Measurements from ENCODE around the gene CCDC78. TPM values are rescaled to one million over a fixed set of nuclear protein-coding genes. Genes with fewer than 3 reads are reported as not detected.
"Not testable (repeated sequence)": the region's sequence is repeated elsewhere in the genome, so short reads cannot be mapped to it uniquely, and the experiment has no call there.

CCDC78 gene
- total RNA-seq, 1 experiment from 2014 or later: 22.9 TPM

GRCh38 chr16:743794-744500 is 17.7 kb upstream of the CCDC78 start:
- Histone ChIP-seq H3K4me3 (replicated peaks in 1 of 2; ENCODE audit: low read depth in 1 of 2, low read length in 2 of 2) (no peak overlapping the region), H4K20me1 (ENCODE audit: insufficient read depth) (no peaks in the 10 kb centered on the region), H3K27me3 (ENCODE audit: insufficient read depth, low read length) (no peaks in the 10 kb centered on the region), H3K27ac (ENCODE audit: low read depth, low read length) (no peak overlapping the region), H3K9ac (ENCODE audit: low read length) (no peak overlapping the region), H2AFZ (ENCODE audit: low read depth, low read length, poor library complexity, severe bottlenecking) (no peak overlapping the region), H3K36me3 (ENCODE audit: control insufficient read depth in 1 of 2, insufficient read depth in 2 of 2, low read length in 2 of 2) (no peaks in the 10 kb centered on the region), H3K9me3 (ENCODE audit: control insufficient read depth in 1 of 2, insufficient read depth in 1 of 2, low read depth in 1 of 2, low read length in 2 of 2) (no peaks in the 10 kb centered on the region), H3K79me2 (ENCODE audit: insufficient read depth, low read length) (peaks cover 12% of the 10 kb centered on the region; the same call in 1 of the 2 replicates), H3K4me1 (ENCODE audit: control insufficient read depth in 1 of 2, insufficient read depth in 2 of 2, low read length in 2 of 2) (peaks cover 8 to 28% of the 10 kb centered on the region in 2 experiments), H3K4me2 (ENCODE audit: low read length) (no peak overlapping the region), H3K9me2 (ENCODE audit: insufficient read depth) (no peaks in the 10 kb centered on the region)
- intact Hi-C loops (cut with micrococcal nuclease): loop anchor here (2.0 kb wide), 1 partner anchor 41 kb away; no protein-coding TSS in a partner anchor
- CTCF ChIA-PET: interaction anchor here (0.6 to 2.7 kb wide), 3 partner anchors 17 to 359 kb away, joined by 3 to 11 read pairs (median 3); partner anchors contain the start of gene MSLN
- POLR2A ChIA-PET: interaction anchor here (1.5 kb wide), 1 partner anchor 17 kb away, joined by 3 read pairs; the partner anchor contains the start of gene MSLN
- ATAC-seq (no peak), DNase-seq (ENCODE audit: low read depth, low spot score) (no peak)
- BruUV-seq (replicated peaks): no TSS peak
- TF ChIP-seq ZNF274 (IDR thresholded peaks at IDR 0.05; ENCODE audit: low read depth, low read length) (no peak), CTCF (IDR thresholded peaks at IDR 0.05 in 2 of 3, conservative IDR thresholded peaks at IDR 0.05 in 1 of 3; ENCODE audit: borderline replicate concordance in 1 of 3, insufficient read depth in 1 of 3, low read depth in 2 of 3, low read length in 2 of 3) (peak in 2 of 3 experiments; percentile 43 to 55; a peak in 4 of 6 replicates)
- RAD21 ChIA-PET (ENCODE audit: low non-redundant PET in 1 of 2, low total read pairs in 2 of 2, uncharacterized antibody in 2 of 2, unreplicated experiment in 2 of 2): interaction anchor here in 1 of 2 experiments (1.3 kb wide), 1 partner anchor 17 kb away, joined by 3 read pairs; no protein-coding TSS in a partner anchor

DNA sequence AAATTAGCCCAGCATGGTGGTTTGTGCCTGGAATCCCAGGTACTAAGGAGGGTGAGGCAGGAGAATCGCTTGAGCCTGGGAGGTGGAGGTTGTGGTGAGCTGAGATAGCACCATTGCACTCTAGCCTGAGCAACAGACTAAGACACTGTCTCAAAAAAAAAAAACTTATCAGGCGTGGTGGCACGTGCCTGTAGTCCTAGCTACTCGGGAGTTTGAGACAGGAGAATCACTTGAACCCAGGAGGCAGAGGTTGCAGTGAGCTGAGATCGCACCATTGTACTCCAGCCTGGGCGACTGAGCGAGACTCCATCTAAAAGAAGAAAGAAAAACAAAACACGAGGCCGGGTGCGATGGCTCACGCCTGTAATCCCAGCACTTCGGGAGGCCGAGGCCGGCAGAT is 16.7 kb upstream of the CCDC78 start:
- Histone ChIP-seq H3K79me2 (ENCODE audit: insufficient read depth, low read length) (peaks cover 12% of the 10 kb centered on the region; the same call in 1 of the 2 replicates), H3K4me1 (ENCODE audit: control insufficient read depth in 1 of 2, insufficient read depth in 2 of 2, low read length in 2 of 2) (peaks cover 8 to 28% of the 10 kb centered on the region in 2 experiments)
- BruUV-seq (replicated peaks); intact Hi-C loops (cut with micrococcal nuclease); H3K27me3 ChIP-seq (ENCODE audit: insufficient read depth, low read length); H3K9ac ChIP-seq (ENCODE audit: low read length); H3K4me3 ChIP-seq (replicated peaks in 1 of 2; ENCODE audit: low read depth in 1 of 2, low read length in 2 of 2); H3K9me2 ChIP-seq (ENCODE audit: insufficient read depth); H3K27ac ChIP-seq (ENCODE audit: low read depth, low read length); H3K36me3 ChIP-seq (ENCODE audit: control insufficient read depth in 1 of 2, insufficient read depth in 2 of 2, low read length in 2 of 2); ATAC-seq; DNase-seq (ENCODE audit: low read depth, low spot score); H3K9me3 ChIP-seq (ENCODE audit: control insufficient read depth in 1 of 2, insufficient read depth in 1 of 2, low read depth in 1 of 2, low read length in 2 of 2); H2AFZ ChIP-seq (ENCODE audit: low read depth, low read length, poor library complexity, severe bottlenecking); H3K4me2 ChIP-seq (ENCODE audit: low read length); H4K20me1 ChIP-seq (ENCODE audit: insufficient read depth): not testable (repeated sequence)
- ChIA-PET CTCF (interaction anchor here (0.6 to 2.2 kb wide), 3 partner anchors 31 to 360 kb away, joined by 3 to 5 read pairs (median 3); no protein-coding TSS in a partner anchor), POLR2A (interaction anchor here (1.5 kb wide), 1 partner anchor 18 kb away, joined by 3 read pairs; the partner anchor contains the start of gene MSLN), RAD21 (ENCODE audit: low non-redundant PET in 1 of 2, low total read pairs in 2 of 2, uncharacterized antibody in 2 of 2, unreplicated experiment in 2 of 2) (interaction anchor here in 1 of 2 experiments (1.3 kb wide), 1 partner anchor 18 kb away, joined by 3 read pairs; no protein-coding TSS in a partner anchor)

Data from HCT116 (cell line).